Stimulated activated CD4-positive, alpha-beta T cell treated with anti-CD3 and anti-CD28 coated beads, Interleukin-4, amount 100 ng/mL, for 48 hours (primary cell): ENCODE results near the gene BAHCC1.

Experiments
- DNase-seq, 2 donors: peaks; one replicate each; pipeline ENCODE4 v3.0.0-alpha.2; 2020; ENCODE audit warnings: low read depth in 2 of 2

Gene BAHCC1

GRCh38 chr17:81443269-81443668 is 48.0 kb downstream of the BAHCC1 start:
- no peak for DNase-seq

- no peak for DNase-seq
Observed at GRCh38 chr17:81444610-81445339, 49.5 kb downstream of the BAHCC1 start.

GRCh38 chr17:81445642-81446503 is 50.6 kb downstream of the BAHCC1 start:
- no peak for DNase-seq

- no peak for DNase-seq
Observed at GRCh38 chr17:81447331-81447933, 52.2 kb downstream of the BAHCC1 start.

- DNase-seq, result no peak
Observed at GRCh38 chr17:81448442-81448841, 53.2 kb downstream of the BAHCC1 start.

GRCh38 chr17:81448950-81449349 is 53.7 kb downstream of the BAHCC1 start:
- no peak for DNase-seq

GRCh38 chr17:81449351-81449750 is 54.1 kb downstream of the BAHCC1 start:
- DNase-seq, result no peak

- no peak for DNase-seq
Observed at GRCh38 chr17:81451823-81452222, 56.6 kb downstream of the BAHCC1 start.

- DNase-seq, result no peak
Observed at GRCh38 chr17:81452551-81452950, 57.3 kb downstream of the BAHCC1 start.

GRCh38 chr17:81453076-81453475 is 57.8 kb downstream of the BAHCC1 start:
- no peak for DNase-seq

GRCh38 chr17:81453712-81454111 is 58.5 kb downstream of the BAHCC1 start:
- no peak for DNase-seq

GRCh38 chr17:81454473-81454872 is 59.2 kb downstream of the BAHCC1 start:
- DNase-seq, result no peak

GRCh38 chr17:81455387-81455786 is 60.1 kb downstream of the BAHCC1 start:
- no peak for DNase-seq

GRCh38 chr17:81456091-81456490 is 60.8 kb downstream of the BAHCC1 start:
- no peak for DNase-seq

- DNase-seq, result no peak
Observed at GRCh38 chr17:81456798-81457197, 61.5 kb downstream of the BAHCC1 start.

GRCh38 chr17:81457401-81457800 is 62.1 kb downstream of the BAHCC1 start:
- no peak for DNase-seq

GRCh38 chr17:81457917-81458555 is 62.8 kb downstream of the BAHCC1 start:
- DNase-seq, result no peak

- no peak for DNase-seq
Observed at GRCh38 chr17:81458628-81459027, 63.4 kb downstream of the BAHCC1 start.

GRCh38 chr17:81459224-81459623 is 64.0 kb downstream of the BAHCC1 start:
- no peak for DNase-seq

GRCh38 chr17:81459864-81460263 is 64.6 kb downstream of the BAHCC1 start:
- DNase-seq, result no peak

- no peak for DNase-seq
Observed at GRCh38 chr17:81460856-81461460, 65.7 kb downstream of the BAHCC1 start.
